ENCODE measurements around the gene COQ10A. TPM values are rescaled to one million over a fixed set of nuclear protein-coding genes. Genes with fewer than 3 reads are reported as not detected.
A peak's percentile ranks its signal among the peaks of the same experiment; 100 is the strongest.
"Not testable (repeated sequence)": the region's sequence is repeated elsewhere in the genome, so short reads cannot be mapped to it uniquely, and the experiment has no call there.

Gene COQ10A
- total RNA-seq, 1 donor from 2014 or later, result 20.3 TPM

DNA sequence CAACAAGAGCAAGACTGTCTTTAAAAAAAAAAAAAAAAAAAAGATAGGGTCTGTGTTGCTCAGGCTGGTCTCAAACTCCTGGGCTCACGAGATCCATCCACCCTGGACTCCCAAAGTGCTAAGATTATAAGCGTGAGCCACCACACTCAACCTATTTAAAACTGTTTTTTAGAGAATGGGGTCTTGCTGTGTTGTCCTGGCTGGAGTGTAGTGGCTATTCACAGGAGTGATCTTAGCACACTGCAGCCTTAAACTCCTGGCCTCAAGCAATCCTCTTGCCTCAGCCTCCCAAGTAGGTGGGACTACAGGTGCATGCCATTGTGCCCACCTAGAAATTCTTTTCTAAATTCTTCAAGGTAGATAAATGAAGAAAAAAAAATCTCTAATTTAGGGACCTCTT, 7.6 kb downstream of the COQ10A start:
- no peak for DNase-seq (ENCODE audit: low spot score)
- Mint-ChIP-seq H3K4me3 (ENCODE audit: unreplicated experiment) (no peak overlapping the region), H3K9me3 (ENCODE audit: unreplicated experiment) (no peaks in the 10 kb centered on the region), H3K27ac (ENCODE audit: unreplicated experiment) (no peak overlapping the region), H3K36me3 (ENCODE audit: low read depth, unreplicated experiment) (peaks cover 43% of the 10 kb centered on the region), H3K27me3 (ENCODE audit: unreplicated experiment) (no peaks in the 10 kb centered on the region), H3K4me1 (ENCODE audit: unreplicated experiment) (no peaks in the 10 kb centered on the region)
- TF ChIP-seq, protein P1, sequence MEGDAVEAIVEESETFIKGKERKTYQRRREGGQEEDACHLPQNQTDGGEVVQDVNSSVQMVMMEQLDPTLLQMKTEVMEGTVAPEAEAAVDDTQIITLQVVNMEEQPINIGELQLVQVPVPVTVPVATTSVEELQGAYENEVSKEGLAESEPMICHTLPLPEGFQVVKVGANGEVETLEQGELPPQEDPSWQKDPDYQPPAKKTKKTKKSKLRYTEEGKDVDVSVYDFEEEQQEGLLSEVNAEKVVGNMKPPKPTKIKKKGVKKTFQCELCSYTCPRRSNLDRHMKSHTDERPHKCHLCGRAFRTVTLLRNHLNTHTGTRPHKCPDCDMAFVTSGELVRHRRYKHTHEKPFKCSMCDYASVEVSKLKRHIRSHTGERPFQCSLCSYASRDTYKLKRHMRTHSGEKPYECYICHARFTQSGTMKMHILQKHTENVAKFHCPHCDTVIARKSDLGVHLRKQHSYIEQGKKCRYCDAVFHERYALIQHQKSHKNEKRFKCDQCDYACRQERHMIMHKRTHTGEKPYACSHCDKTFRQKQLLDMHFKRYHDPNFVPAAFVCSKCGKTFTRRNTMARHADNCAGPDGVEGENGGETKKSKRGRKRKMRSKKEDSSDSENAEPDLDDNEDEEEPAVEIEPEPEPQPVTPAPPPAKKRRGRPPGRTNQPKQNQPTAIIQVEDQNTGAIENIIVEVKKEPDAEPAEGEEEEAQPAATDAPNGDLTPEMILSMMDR (IDR thresholded peaks at IDR 0.05; ENCODE audit: unreplicated experiment), result no peak

DNA sequence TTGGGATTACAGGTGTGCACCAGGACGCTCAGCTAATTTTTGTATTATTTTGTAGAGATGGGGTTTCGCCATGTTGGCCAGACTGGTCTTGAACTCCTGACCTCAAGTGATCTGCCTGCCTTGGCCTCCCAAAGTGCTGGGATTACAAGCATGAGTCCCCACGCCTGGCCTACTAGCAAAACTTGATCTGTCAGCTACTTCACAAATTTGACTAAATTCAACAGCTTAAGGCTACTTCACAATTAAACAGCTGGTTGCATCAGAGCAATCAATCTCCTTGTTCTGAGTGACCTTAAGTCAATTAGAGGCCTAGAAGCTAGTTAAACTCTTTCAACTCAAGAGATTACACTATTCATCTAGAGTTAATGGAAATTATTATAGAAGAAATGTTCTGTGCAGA, 12.2 kb downstream of the COQ10A start:
- Mint-ChIP-seq H3K4me1 (ENCODE audit: unreplicated experiment) (no peaks in the 10 kb centered on the region), H3K36me3 (ENCODE audit: low read depth, unreplicated experiment) (peaks cover 33% of the 10 kb centered on the region), H3K27me3 (ENCODE audit: unreplicated experiment) (peaks cover 1% of the 10 kb centered on the region), H3K4me3 (ENCODE audit: unreplicated experiment) (peak overlapping the region; percentile 5), H3K27ac (ENCODE audit: unreplicated experiment) (no peak overlapping the region), H3K9me3 (ENCODE audit: unreplicated experiment) (no peaks in the 10 kb centered on the region)
- TF ChIP-seq, protein P1 (IDR thresholded peaks at IDR 0.05; ENCODE audit: unreplicated experiment), result no peak
- no peak for DNase-seq (ENCODE audit: low spot score)

DNA sequence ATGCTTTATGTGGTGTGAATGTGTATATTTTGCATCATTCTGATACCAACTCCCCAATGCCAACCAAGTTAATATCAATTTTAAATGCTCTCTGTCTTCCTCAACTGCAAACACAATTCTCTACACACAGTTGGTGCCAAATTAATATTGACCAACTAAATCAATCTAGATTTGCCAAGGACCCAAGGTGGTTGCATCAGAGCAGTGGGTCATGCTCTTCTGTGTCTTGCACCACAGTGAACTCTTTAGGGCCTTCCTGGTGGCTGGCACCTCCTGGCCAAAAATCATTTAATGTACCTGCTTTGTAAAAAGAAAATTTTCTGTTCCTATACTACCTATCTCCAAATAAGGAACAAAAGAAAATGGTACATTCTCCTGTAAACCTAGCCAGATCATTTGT, 14.1 kb downstream of the COQ10A start:
- H3K36me3 Mint-ChIP-seq (ENCODE audit: low read depth, unreplicated experiment), result peaks cover 27% of the 10 kb centered on the region
- no peak overlapping the region for H3K27ac Mint-ChIP-seq (ENCODE audit: unreplicated experiment)
- TF ChIP-seq, protein P1 (IDR thresholded peaks at IDR 0.05; ENCODE audit: unreplicated experiment), result no peak
- peak overlapping the region; percentile 56 for H3K4me3 Mint-ChIP-seq (ENCODE audit: unreplicated experiment)
- no peak for DNase-seq (ENCODE audit: low spot score)
- H3K4me1 Mint-ChIP-seq (ENCODE audit: unreplicated experiment), result no peaks in the 10 kb centered on the region
- H3K27me3 Mint-ChIP-seq (ENCODE audit: unreplicated experiment), result peaks cover 3% of the 10 kb centered on the region
- H3K9me3 Mint-ChIP-seq (ENCODE audit: unreplicated experiment), result no peaks in the 10 kb centered on the region

DNA sequence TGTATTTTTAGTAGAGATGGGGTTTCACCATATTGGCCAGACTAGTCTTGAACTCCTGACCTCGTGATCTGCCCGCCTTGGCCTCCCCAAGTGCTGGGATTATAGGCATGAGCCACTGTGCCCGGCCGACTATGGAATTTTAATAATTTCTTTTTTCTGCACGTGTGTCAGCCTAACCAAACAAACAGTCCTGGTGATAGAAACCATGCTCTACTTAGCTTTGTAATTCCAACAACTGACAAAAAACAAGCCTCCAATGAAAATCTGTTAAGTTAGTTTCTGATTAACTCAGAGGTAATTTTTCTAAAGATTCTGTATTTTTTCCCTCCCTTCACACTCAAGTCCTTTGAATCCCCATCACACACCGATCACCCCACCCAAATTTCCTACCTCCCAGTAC, 15.3 kb downstream of the COQ10A start:
- Mint-ChIP-seq H3K36me3 (ENCODE audit: low read depth, unreplicated experiment) (peaks cover 22% of the 10 kb centered on the region), H3K27ac (ENCODE audit: unreplicated experiment) (no peak overlapping the region), H3K27me3 (ENCODE audit: unreplicated experiment) (peaks cover 4% of the 10 kb centered on the region), H3K4me3 (ENCODE audit: unreplicated experiment) (no peak overlapping the region), H3K9me3 (ENCODE audit: unreplicated experiment) (no peaks in the 10 kb centered on the region), H3K4me1 (ENCODE audit: unreplicated experiment) (no peaks in the 10 kb centered on the region)
- TF ChIP-seq, protein P1 (IDR thresholded peaks at IDR 0.05; ENCODE audit: unreplicated experiment), result no peak
- no peak for DNase-seq (ENCODE audit: low spot score)

DNA sequence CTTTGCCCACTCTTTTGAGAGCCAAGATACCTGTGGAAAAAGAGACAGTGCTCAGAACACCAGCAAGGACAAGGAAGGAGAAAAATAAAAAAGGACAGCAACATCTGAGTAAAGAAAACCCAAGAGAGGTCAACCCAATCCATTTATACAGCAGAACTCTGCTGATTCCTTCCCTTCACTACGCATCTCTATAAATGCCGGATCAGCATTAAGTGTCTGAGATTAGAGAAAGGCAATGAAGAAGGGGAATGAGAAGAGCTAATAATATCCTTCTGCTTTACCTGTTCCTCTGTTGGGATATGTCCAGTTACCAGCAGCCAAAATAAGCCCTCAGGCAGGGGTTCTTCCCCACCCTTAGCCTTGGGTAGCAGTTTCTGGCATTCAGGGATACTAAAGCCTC, 15.8 kb downstream of the COQ10A start:
- TF ChIP-seq, protein P1 (IDR thresholded peaks at IDR 0.05; ENCODE audit: unreplicated experiment), result no peak
- DNase-seq (ENCODE audit: low spot score), result no peak
- Mint-ChIP-seq H3K27ac (ENCODE audit: unreplicated experiment) (no peak overlapping the region), H3K4me3 (ENCODE audit: unreplicated experiment) (no peak overlapping the region), H3K4me1 (ENCODE audit: unreplicated experiment) (no peaks in the 10 kb centered on the region), H3K36me3 (ENCODE audit: low read depth, unreplicated experiment) (peaks cover 22% of the 10 kb centered on the region), H3K27me3 (ENCODE audit: unreplicated experiment) (peaks cover 4% of the 10 kb centered on the region), H3K9me3 (ENCODE audit: unreplicated experiment) (no peaks in the 10 kb centered on the region)

DNA sequence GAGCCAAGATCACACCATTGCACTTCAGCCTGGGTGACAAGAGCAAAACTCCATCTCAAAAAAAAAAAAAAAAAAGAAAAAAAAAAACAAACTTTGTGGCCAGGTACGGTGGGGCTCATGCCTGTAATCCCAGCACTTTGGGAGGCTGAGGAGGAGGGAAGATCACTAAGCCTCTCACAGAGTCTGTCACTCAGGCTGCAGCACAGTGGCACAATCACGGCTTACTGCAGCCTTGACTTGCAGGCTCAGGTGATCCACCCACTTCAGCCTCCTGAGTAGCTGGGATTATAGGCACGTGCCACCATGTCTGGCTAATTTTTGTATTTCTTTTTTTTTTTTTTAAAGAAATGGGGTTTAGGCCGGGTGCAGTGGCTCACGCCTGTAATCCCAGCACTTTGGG, 17.5 kb downstream of the COQ10A start:
- H3K27me3 Mint-ChIP-seq (ENCODE audit: unreplicated experiment); DNase-seq (ENCODE audit: low spot score); H3K9me3 Mint-ChIP-seq (ENCODE audit: unreplicated experiment); H3K4me3 Mint-ChIP-seq (ENCODE audit: unreplicated experiment); H3K4me1 Mint-ChIP-seq (ENCODE audit: unreplicated experiment); H3K27ac Mint-ChIP-seq (ENCODE audit: unreplicated experiment): not testable (repeated sequence)
- peaks cover 22% of the 10 kb centered on the region for H3K36me3 Mint-ChIP-seq (ENCODE audit: low read depth, unreplicated experiment)
